Breast epithelium (tissue), 4 donors: ENCODE data around the gene CMTM4. TPM values are rescaled to one million over a fixed set of nuclear protein-coding genes. Genes with fewer than 3 reads are reported as not detected.
"Not testable (repeated sequence)": the region's sequence is repeated elsewhere in the genome, so short reads cannot be mapped to it uniquely, and the experiment has no call there.

Experiments used
- DNase-seq, 2 donors: peaks; one replicate each; pipeline ENCODE4 v3.0.0-alpha.2; 2019; ENCODE audit warnings: low spot score in 2 of 2
- H3K27ac ChIP-seq, 2 donors: fragments of 200-600 bp; sonication (generic) in 1 of 2; one replicate each; pipeline ENCODE4 v1.5.1; 2016 to 2019; ENCODE audit warnings: mild to moderate bottlenecking in 1 of 2
- H3K27me3 ChIP-seq, 2 donors: fragments of 200-600 bp; sonication (generic) in 1 of 2; one replicate each; pipeline versions ENCODE4 v1.5.1 to v1.6.0; 2017 to 2019; ENCODE audit warnings: control low read depth in 1 of 2, mild to moderate bottlenecking in 1 of 2
- H3K36me3 ChIP-seq: fragments of 200-600 bp; one replicate; pipeline ENCODE4 v1.5.1; 2019
- H3K4me1 ChIP-seq, 2 donors: fragments of 200-600 bp; sonication (generic); one replicate each; pipeline ENCODE4 v1.5.1; 2016 to 2019; ENCODE audit warnings: control low read depth in 1 of 2
- H3K4me3 ChIP-seq, 3 donors: fragments of 200-600 bp; sonication (generic); 1 replicate in 2 of 3; 2 replicates in 1 of 3; pipeline ENCODE4 v1.5.1; 2016 to 2019; ENCODE audit warnings: mild to moderate bottlenecking in 3 of 3, moderate library complexity in 2 of 3
- H3K9me3 ChIP-seq, 2 donors: fragments of 200-600 bp; sonication (generic) in 1 of 2; one replicate each; pipeline ENCODE4 v1.5.1; 2016 to 2019; ENCODE audit warnings: control low read depth in 1 of 2
- POLR2A ChIP-seq: fragments of 450-650 bp; IDR thresholded peaks from one replicate; pipeline ENCODE4 v1.6.1; 2016; ENCODE audit warnings: antibody characterized with exemption, mild to moderate bottlenecking, moderate library complexity
- POLR2AphosphoS5 ChIP-seq, 3 donors: sonication (generic); formaldehyde crosslinking; IDR thresholded peaks; one replicate each; pipeline ENCODE4 v1.6.1; 2017; ENCODE audit warnings: antibody characterized with exemption in 3 of 3
- intact Hi-C: fragments of 100-400 bp; cut with DNase I; formaldehyde crosslinking; loops from one replicate; pipeline ENCODE4 v1.15.1; 2023; ENCODE audit warnings: low total_unique reads
- total RNA-seq, 3 donors: library from RNA; depleted of rRNA; stranded (reverse); fragments of >200 nt; gene quantifications; one replicate each; pipeline ENCODE4 v1.1.0, GENCODE V29; 2016
- TF ChIP-seq, protein P1 (sequence below), 3 donors: fragments of 450-650 bp; IDR thresholded peaks; one replicate each; pipeline ENCODE4 v1.5.1; 2016 to 2017; ENCODE audit warnings: antibody characterized with exemption in 3 of 3, mild to moderate bottlenecking in 3 of 3, moderate library complexity in 3 of 3

The CMTM4 gene
- total RNA-seq, 3 donors from 2014 or later: 12.5 to 35.4 (median 33.7) TPM

DNA sequence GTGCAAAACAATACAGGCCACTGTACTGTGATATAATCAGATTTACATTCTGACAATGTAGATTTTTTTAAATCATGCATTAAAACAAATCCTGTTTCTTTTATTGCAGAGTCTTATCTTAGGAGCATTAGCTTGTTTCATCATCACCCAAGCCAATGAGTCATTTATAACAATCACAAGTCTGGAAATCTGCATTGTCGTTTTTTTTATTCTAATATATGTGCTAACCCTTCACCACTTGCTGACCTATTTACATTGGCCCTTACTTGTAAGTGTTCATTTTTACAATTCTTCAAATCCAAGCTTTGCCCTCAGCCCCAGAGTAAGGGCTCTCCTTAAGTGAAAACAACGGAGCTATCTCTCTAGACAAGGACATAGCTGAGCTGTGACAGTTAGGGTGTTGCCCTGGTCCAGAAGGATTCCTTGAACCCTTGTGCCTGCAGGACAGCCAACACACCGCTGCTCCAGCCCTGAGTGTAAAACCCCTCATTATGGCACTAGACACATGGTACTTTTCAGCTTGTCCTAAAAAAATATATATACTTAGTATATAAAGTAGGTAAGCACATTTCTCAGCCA, 126.6 kb downstream of the CMTM4 start:
- H3K27ac ChIP-seq: no peak overlapping the region
- no peaks in the 10 kb centered on the region for H3K36me3 ChIP-seq
- TF ChIP-seq POLR2A (no peak), POLR2AphosphoS5 (IDR thresholded peaks at IDR 0.05) (no peak)
- TF ChIP-seq, protein P1, sequence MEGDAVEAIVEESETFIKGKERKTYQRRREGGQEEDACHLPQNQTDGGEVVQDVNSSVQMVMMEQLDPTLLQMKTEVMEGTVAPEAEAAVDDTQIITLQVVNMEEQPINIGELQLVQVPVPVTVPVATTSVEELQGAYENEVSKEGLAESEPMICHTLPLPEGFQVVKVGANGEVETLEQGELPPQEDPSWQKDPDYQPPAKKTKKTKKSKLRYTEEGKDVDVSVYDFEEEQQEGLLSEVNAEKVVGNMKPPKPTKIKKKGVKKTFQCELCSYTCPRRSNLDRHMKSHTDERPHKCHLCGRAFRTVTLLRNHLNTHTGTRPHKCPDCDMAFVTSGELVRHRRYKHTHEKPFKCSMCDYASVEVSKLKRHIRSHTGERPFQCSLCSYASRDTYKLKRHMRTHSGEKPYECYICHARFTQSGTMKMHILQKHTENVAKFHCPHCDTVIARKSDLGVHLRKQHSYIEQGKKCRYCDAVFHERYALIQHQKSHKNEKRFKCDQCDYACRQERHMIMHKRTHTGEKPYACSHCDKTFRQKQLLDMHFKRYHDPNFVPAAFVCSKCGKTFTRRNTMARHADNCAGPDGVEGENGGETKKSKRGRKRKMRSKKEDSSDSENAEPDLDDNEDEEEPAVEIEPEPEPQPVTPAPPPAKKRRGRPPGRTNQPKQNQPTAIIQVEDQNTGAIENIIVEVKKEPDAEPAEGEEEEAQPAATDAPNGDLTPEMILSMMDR (IDR thresholded peaks at IDR 0.05): no peak
- DNase-seq: no peak
- H3K4me1 ChIP-seq: no peaks in the 10 kb centered on the region
- intact Hi-C loops: no loop called here
- no peaks in the 10 kb centered on the region for H3K27me3 ChIP-seq
- no peak overlapping the region for H3K4me3 ChIP-seq
- H3K9me3 ChIP-seq: no peaks in the 10 kb centered on the region

DNA sequence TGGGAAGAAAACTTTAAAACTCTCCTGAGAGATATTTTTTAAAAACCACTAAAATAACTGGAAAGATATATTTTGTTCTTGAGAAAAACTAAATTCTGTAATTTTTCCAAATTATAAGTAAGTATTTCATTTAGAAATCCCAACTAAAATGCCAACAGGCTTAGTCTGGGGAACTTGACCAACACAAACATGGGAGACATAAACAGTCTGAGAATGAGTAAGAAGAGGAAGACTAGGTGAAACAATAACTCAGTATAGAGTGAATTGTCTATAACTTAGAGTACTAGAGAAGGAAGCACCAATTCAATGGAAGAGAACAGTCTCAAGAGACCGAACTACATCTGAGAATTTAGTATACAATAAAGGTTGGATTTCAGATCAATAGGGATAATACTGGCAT, 127.4 kb downstream of the CMTM4 start:
- Histone ChIP-seq H3K27me3 (no peaks in the 10 kb centered on the region), H3K4me3 (no peak overlapping the region), H3K9me3 (no peaks in the 10 kb centered on the region), H3K4me1 (no peaks in the 10 kb centered on the region), H3K27ac (no peak overlapping the region), H3K36me3 (no peaks in the 10 kb centered on the region)
- TF ChIP-seq, protein P1 (IDR thresholded peaks at IDR 0.05): no peak
- TF ChIP-seq POLR2AphosphoS5 (IDR thresholded peaks at IDR 0.05) (no peak), POLR2A (no peak)
- DNase-seq: no peak
- intact Hi-C loops: no loop called here

DNA sequence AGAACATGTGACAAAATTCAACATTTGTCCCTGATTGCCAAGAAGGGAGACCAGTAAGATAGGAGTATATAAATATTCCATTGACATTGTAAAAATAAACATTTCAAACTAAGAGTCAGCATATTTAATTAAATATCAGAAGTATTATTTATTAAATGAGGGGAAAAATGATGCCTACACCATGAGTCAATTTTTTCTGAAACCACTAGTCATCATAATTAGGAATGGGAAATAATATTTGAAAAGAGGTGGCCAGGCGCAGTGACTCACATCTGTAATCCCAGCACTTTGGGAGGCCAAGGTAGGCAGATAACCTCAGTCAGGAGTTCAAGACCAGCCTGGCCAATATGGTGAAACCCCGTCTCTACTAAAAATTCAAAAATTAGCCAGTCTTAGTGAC, 128.2 kb downstream of the CMTM4 start:
- no peaks in the 10 kb centered on the region for H3K9me3 ChIP-seq
- no peaks in the 10 kb centered on the region for H3K36me3 ChIP-seq
- H3K4me1 ChIP-seq: no peaks in the 10 kb centered on the region
- no peak for DNase-seq
- no peak overlapping the region for H3K27ac ChIP-seq
- H3K27me3 ChIP-seq: no peaks in the 10 kb centered on the region
- no peak overlapping the region for H3K4me3 ChIP-seq
- intact Hi-C loops: no loop called here
- TF ChIP-seq POLR2A (no peak), POLR2AphosphoS5 (IDR thresholded peaks at IDR 0.05) (no peak)
- TF ChIP-seq, protein P1 (IDR thresholded peaks at IDR 0.05): no peak

DNA sequence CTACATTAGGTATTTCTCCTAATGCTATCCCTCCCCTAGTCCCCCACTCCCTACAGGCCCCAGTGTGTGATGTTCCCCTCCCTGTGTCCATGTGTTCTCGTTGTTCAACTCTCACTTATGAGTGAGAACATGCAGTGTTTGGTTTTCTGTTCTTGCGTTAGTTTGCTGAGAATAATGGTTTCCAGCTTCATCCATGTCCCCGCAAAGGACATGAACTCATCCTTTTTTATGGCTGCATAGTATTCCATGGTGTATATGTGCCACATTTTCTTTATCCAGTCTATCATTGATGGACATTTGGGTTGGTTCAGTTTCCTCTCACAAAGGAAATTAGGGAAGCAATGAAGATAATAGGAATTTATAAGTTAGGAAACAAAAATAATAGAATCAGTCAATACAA, 129.3 kb downstream of the CMTM4 start:
- H3K9me3 ChIP-seq, DNase-seq, H3K4me1 ChIP-seq, intact Hi-C loops, H3K27ac ChIP-seq, H3K27me3 ChIP-seq, H3K4me3 ChIP-seq, H3K36me3 ChIP-seq: not testable (repeated sequence)

DNA sequence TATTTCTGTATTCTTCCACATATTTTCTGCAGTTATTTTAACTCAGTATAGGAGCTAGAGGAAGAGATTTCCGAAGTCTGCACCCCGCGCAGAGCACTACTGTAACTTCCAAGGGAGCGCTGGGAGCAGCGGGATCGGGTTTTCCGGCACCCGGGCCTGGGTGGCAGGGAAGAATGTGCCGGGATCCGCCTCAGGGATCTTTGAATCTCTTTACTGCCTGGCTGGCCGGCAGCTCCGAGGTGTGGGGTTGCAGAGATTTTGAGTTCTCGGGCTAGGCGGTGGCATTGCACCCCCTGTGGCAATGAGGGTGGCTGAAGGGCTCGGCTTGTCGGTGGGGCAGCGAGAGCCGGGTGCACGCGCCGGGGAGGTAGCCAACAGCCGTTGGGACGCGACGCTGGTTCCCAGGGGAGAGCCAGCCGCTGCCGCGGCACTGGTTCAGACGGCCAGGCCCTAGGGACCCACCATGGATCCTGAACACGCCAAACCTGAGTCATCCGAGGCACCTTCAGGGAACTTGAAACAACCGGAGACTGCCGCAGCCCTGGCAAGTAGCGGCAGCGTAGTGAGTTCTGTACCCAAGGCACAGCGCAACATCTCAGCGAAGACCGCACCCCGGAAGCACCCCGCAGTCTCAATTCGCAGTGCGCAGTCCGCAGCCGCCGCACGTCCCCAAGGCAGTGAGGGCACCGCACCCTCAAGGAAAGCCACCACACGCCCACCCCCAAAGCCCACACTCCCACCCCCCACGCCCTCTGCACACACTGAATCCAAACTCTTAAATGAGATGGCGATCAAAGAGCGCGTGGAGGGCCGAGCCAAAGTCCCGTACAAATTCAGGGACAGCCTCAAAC, 130.3 kb downstream of the CMTM4 start, which contains the start of gene CMTM1:
Gene CMTM1, plus strand, starts transcription at position 389 of the 851 bp plus-strand sequence. Its CDS starts 75 bp downstream, at position 464.
- TF ChIP-seq POLR2AphosphoS5 (IDR thresholded peaks at IDR 0.05) (no peak), POLR2A (no peak)
- TF ChIP-seq, protein P1 (IDR thresholded peaks at IDR 0.05): no peak
- H3K9me3 ChIP-seq: no peaks in the 10 kb centered on the region
- intact Hi-C loops: no loop called here
- no peaks in the 10 kb centered on the region for H3K4me1 ChIP-seq
- DNase-seq: no peak
- H3K27me3 ChIP-seq: no peaks in the 10 kb centered on the region
- H3K27ac ChIP-seq: no peak within 1 kb of the TSS
- no peak within 1 kb of the TSS for H3K4me3 ChIP-seq
- no peaks in the 10 kb centered on the region for H3K36me3 ChIP-seq

Other genes with a start within 250 kb of the CMTM4 start
- gene TK2, start 146.6 kb downstream of the CMTM4 start, total RNA-seq: 10 to 100 TPM; 33.1 to 98.4 (median 40.4) TPM
- gene CKLF, start 144.2 kb downstream of the CMTM4 start, total RNA-seq: 10 to 100 TPM; 36.6 to 62.6 (median 44.9) TPM
- gene CMTM1, start 130.3 kb downstream of the CMTM4 start, total RNA-seq: 1 to 10 TPM; 1.6 to 2.9 (median 1.9) TPM
- gene CMTM2, start 117.3 kb downstream of the CMTM4 start, total RNA-seq: not detected
- gene CMTM3, start 92.0 kb downstream of the CMTM4 start, total RNA-seq: 10 to 100 TPM; 19.5 to 54.9 (median 25.2) TPM
- 100 to 1,000 TPM; 153 to 172 (median 156) TPM for gene DYNC1LI2, start 54.9 kb upstream of the CMTM4 start, total RNA-seq
- gene TERB1, start 104.8 kb upstream of the CMTM4 start, total RNA-seq: under 1 TPM; 0.33 to 0.64 (median 0.59) TPM
- gene NAE1, start 134.2 kb upstream of the CMTM4 start, total RNA-seq: 10 to 100 TPM; 44.0 to 69.8 (median 60.3) TPM
- 1 to 10 TPM in 1 of 3 donors, not detected in 2; 1.3 TPM for gene CA7, start 147.7 kb upstream of the CMTM4 start, total RNA-seq
- 10 to 100 TPM in 1 of 3 donors, 1 to 10 TPM in 2; 8.8 to 18.6 (median 9.4) TPM for gene PDP2, start 183.8 kb upstream of the CMTM4 start, total RNA-seq
- not detected for gene CDH16, start 222.1 kb upstream of the CMTM4 start, total RNA-seq
- 10 to 100 TPM in 1 of 3 donors, 1 to 10 TPM in 2; 7.7 to 11.1 (median 8.0) TPM for gene RRAD, start 228.8 kb upstream of the CMTM4 start, total RNA-seq
- 10 to 100 TPM; 45.7 to 77.3 (median 65.4) TPM for gene CIAO2B, start 237.7 kb upstream of the CMTM4 start, total RNA-seq
- gene CES2, start 238.8 kb upstream of the CMTM4 start, total RNA-seq: 10 to 100 TPM; 25.9 to 33.1 (median 31.9) TPM